ENCODE data around the gene NCOR1.

- TF ChIP-seq POLR2A (IDR thresholded peaks at IDR 0.05) = peak in 1 of 2 donors; percentile 22
- peak in 1 of 6 experiments; percentile 30 for TF ChIP-seq CTCF (IDR thresholded peaks at IDR 0.05)
Observed at GRCh38 chr17:16002708-16003260, 212.6 kb downstream of the NCOR1 start.
